HG03442 (cell line): Measurements from ENCODE around the gene WSCD2.

Experiments
- ATAC-seq: cut with Tn5 transposase; IDR thresholded peaks from one replicate; pipeline ENCODE4 v1.9.1; 2021; ENCODE audit warnings: mild to moderate bottlenecking, moderate library complexity; ENCODE audit not compliant: unreplicated experiment

The WSCD2 gene

GRCh38 chr12:108231909-108232434 is 102.9 kb downstream of the WSCD2 start:
- no peak for ATAC-seq

DNA sequence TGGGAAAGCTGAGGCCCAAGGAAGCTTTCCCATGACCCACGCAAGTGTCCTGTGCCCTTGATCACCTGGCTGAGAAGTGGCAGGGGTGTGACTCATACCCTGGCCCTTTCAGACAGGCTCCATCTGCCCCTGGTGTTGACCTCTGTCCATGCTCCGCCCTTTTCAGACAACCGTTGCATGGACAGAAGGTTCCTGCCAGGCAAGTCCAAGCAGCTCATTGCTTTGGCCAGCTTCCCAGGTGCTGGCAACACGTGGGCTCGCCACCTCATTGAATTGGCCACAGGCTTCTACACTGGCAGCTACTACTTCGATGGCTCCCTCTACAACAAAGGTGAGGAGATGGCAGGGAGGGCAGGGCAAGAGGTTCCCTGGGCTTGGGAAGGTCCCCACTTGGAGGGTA is 103.5 kb downstream of the WSCD2 start:
- ATAC-seq: no peak

- no peak for ATAC-seq
These were observed 105.1 kb downstream of the WSCD2 start for GRCh38 chr12:108234158-108234557.

GRCh38 chr12:108235197-108235984 is 106.3 kb downstream of the WSCD2 start:
- ATAC-seq: no peak

- no peak for ATAC-seq
These were observed 106.8 kb downstream of the WSCD2 start for GRCh38 chr12:108235985-108236263.

DNA sequence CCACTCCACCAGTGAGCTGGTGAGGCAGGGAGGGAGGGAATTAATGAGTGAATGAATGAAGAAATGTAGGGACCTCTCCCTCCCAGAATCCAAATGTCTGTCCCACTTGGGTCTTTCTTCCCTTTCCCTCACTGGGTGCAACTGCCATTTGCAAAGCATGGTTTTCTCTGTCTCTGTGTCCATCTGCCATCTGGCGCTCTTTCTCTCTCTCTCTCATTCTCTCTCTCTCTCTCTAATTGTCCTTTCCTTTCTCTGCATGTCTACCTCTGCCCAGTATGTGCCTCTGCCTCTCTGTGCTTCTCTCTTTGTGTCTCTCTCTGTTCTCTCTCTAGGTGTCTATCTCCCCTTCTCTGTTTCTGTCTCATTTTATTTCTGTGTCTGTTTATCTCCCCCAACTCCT is 107.3 kb downstream of the WSCD2 start:
- no peak for ATAC-seq

- ATAC-seq: no peak
These were observed 108.2 kb downstream of the WSCD2 start for GRCh38 chr12:108237272-108237671.

- ATAC-seq: no peak
These were observed 109.4 kb downstream of the WSCD2 start for GRCh38 chr12:108238474-108238873.

GRCh38 chr12:108239378-108239777 is 110.3 kb downstream of the WSCD2 start:
- ATAC-seq: no peak

- no peak for ATAC-seq
These were observed 111.1 kb downstream of the WSCD2 start for GRCh38 chr12:108240027-108240785.

- ATAC-seq: no peak
These were observed 111.8 kb downstream of the WSCD2 start for GRCh38 chr12:108240928-108241327.

DNA sequence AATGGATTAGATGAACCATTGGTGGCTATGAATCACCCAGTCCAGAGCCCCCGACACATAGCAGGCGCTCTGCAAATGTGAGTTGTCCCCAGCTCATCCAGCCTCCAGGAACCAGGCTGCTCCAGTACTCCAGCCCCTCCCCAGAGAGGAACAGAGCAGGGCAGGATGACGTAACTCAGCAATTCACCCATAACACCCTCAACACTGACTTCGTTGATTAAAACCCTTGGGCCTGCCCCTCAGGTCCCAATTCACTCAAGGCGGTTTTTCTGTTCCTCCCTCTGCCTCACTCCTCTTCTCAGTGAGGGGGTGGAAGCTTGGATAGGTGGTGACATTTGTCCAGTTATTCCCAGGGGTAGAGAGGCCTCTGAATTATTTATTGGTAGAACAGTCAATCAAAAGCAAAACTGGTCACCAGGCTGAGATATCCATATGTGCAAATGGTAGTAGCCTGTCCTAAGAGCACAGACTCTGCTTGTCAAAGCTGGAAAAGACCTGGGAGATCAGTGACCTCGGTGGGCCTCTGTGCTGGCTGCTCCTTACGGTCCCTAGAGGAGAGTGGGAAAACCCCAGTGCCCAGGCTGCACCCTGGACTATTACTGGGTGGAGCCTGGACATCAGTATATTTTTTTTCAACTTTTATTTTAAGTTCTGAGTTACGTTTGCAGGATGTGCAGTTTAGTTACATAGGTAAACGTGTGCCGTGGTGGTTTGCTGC is 113.1 kb downstream of the WSCD2 start:
- ATAC-seq: no peak

GRCh38 chr12:108247130-108247529 is 118.0 kb downstream of the WSCD2 start:
- ATAC-seq: no peak

- ATAC-seq: no peak
These were observed 118.9 kb downstream of the WSCD2 start for GRCh38 chr12:108248011-108248410.

GRCh38 chr12:108252523-108252922 is 123.4 kb downstream of the WSCD2 start:
- ATAC-seq: no peak

DNA sequence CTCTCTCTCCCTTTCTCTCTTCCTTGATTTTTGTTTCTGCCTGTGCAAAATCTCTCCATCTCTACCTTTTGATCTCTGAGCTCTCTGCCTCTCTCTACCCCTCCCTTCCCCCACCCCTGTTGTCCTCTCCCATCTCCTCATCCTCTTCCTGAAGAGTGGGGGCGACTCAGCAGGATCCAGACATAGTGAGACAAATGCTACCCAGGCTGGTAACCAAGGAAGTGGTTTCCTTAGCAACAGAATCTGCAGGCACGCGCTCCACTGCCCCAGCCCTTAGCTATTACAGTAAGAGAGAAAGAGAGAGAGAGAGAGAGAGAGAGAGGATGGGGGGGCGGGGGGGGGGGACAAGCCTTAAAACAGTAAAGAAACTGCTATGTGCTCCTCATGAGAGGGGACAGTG is 124.5 kb downstream of the WSCD2 start:
- no peak for ATAC-seq

DNA sequence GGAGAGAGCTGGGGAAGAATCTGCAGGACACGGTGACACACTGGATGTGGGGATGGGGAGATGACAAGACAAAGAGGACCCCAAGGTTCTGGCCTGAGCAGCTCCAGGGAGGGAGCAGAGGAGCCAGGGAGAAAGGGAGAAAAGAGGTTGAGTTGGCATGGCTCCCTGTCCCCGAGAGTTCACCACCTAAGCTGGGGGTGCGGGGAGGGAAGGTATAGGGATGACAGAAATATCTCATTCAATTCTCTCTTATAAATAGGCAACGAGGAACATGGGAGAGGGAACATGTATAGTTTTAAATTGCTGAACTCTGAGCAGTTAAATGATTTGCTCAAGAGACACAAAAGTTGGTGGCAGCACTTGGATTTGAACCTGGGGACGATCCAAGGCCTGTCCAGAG is 124.9 kb downstream of the WSCD2 start:
- no peak for ATAC-seq

GRCh38 chr12:108254517-108255251 is 125.6 kb downstream of the WSCD2 start:
- no peak for ATAC-seq

GRCh38 chr12:108255252-108255602 is 126.1 kb downstream of the WSCD2 start:
- no peak for ATAC-seq

GRCh38 chr12:108257004-108257403 is 127.9 kb downstream of the WSCD2 start:
- ATAC-seq: no peak

DNA sequence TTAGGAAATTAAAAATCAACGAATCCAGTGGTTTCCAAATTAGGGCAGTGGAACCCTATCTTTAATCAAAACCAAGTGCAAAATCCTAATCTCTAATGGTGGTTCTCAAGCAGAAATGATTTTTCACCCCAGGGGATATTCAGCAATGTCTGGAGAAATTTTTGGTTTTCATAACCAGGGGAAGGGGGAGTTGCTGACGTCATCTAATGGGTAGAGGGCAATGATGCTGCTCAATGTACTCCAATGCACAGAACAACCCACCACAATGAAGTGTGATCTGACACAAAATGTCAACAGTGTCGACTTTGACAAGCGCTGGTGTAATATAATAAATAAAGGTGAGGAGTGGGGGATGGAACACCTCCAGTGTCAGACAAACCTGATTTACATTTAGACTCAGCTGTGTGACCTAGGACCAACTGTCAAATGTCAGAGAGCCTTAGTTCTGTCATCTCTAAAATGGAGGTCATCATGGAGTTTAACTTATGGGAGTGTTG is 128.6 kb downstream of the WSCD2 start:
- no peak for ATAC-seq
